HepG2 (cell line): ENCODE results near the gene GPBP1.

Source experiments
- HDAC2 ChIP-seq: sonication (generic); formaldehyde crosslinking; IDR thresholded peaks from 2 replicates; pipeline ENCODE4 v1.4.0; 2020; ENCODE audit warnings: missing genetic modification reagents
- SMAD3 ChIP-seq: sonication (generic); formaldehyde crosslinking; IDR thresholded peaks from 2 replicates; pipeline ENCODE4 v1.4.0; 2020; ENCODE audit warnings: missing genetic modification reagents
- SMAD9 ChIP-seq: sonication (generic); formaldehyde crosslinking; IDR thresholded peaks from 2 replicates; pipeline ENCODE4 v1.5.1; 2020; ENCODE audit warnings: mild to moderate bottlenecking, missing genetic modification reagents
- ZNF766 ChIP-seq: sonication (generic); formaldehyde crosslinking; IDR thresholded peaks from 2 replicates; pipeline ENCODE4 v1.5.0; 2020; ENCODE audit warnings: missing genetic modification reagents, borderline replicate concordance

DNA sequence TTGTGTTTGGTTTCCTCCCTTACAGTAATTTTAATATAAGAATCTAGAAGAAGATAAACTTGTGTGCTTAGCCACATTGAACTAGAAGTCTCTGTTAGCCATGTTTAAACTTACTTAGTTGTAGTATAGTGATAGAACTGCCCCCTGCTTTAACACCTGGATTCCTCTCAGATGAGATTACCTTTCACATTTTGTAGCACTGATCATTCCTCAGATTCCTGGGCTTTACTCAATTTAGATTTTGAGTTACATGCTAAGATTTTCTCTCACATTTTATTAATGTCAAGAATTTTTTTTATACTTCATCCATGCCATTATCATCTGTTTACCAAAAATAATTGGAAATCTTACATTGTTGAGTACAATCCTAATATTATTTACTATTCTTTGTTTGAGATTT is 70.5 kb downstream of the GPBP1 start:
- no peak for TF ChIP-seq HDAC2 (CRISPR knock-in tag)
- no peak for TF ChIP-seq SMAD3 (CRISPR knock-in tag)
- no peak for TF ChIP-seq ZNF766 (CRISPR knock-in tag)
- TF ChIP-seq SMAD9 (CRISPR knock-in tag): no peak
